ENCODE results near the gene JAK1. TPM values are rescaled to one million over a fixed set of nuclear protein-coding genes. Genes with fewer than 3 reads are reported as not detected.

JAK1 gene
- total and polyA plus RNA-seq, 9 of the 15 experiments (the other 6 are each of a cell fraction or from before 2014, with no cell fraction given), result 9.7 to 44.1 (median 42.5) TPM

DNA sequence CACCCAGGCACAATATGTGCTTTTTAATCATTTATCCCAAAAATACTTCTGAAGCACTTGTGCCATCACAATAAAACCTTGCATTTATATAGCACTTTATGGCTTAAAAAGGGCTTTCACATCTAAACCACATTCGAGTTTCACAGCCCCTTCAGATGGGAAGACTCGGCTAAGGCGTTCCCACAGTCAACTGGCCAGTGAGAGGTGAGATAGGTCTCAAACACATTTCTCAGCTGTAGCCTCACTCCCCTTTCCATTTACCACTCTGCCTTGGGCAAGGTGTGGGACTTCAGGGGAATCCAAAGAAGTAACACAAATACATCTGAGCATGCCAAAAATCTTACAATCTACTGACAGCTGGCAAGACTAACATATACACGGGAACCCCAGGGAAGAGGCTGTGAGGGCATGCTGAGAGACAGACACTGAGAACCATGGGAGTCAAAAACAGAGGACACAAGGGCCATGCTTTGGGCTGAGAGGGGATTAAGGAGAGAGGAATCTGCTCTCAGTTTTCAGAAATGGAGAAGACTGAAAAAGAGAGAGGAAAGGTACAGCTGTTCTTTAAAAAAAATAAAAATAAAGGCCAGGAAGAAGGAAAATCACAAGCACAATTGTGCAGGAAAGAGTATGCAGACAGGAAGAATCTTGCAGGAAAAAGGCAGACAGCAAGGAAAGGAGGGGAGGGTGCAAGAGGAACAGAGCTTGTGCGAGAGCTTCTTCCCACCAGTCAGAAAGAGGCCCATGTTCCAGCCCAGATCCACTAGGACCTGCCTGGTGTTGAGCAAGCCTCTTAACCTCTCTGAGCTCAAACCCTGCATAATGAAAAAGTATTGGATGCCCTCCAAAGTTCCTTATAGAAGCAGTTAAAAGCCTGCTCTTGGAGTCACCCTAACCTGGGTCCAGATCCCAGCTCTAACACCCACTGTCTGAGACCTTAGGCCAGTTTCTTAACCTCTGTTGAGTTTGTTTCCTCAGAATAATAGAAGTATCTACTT is 73.5 kb downstream of the JAK1 start:
- intact Hi-C loops (cut with micrococcal nuclease), result no loop called here
- 56% methylated on average over 5 of the region's 5 CpGs for WGBS (ENCODE audit: insufficient coverage, low coverage, missing lambda C conversion rate)

DNA sequence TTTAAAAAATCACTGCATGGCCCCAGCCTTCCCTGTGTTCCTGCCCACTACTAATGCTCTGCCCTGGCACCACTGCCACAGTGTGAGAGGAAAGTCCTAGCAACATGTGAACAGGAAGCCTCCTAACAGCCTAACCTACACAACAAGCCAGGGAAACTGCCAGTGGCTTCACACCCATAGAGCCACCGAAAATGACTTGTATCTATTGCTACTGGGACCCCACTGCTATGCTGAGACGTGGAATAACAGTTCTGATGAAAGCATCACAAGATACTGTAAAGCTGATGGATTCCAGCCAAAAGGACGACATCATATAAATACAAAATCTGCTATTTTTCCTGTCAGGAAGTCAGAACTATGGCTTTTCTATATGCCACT is 74.9 kb downstream of the JAK1 start:
- no peak for FAIRE-seq
- ATAC-seq, result no peak
- no peaks in the 10 kb centered on the region for H3K9me3 ChIP-seq (replicated peaks; ENCODE audit: control insufficient read depth, insufficient read depth, low read depth, low read length)
- no peaks in the 10 kb centered on the region for H3K9me1 ChIP-seq (ENCODE audit: control insufficient read depth, insufficient read depth, low read length)
- H3K36me3 ChIP-seq (ENCODE audit: control insufficient read depth, insufficient read depth, low read length), result no peaks in the 10 kb centered on the region
- no peak overlapping the region for H3K27ac ChIP-seq (ENCODE audit: extremely low read depth, low read depth, low read length)
- peaks cover 7% of the 10 kb centered on the region; the same call in 1 of the 2 replicates for H4K20me1 ChIP-seq (replicated peaks; ENCODE audit: control insufficient read depth, insufficient read depth, low read length)
- in situ Hi-C loops (cut with MboI) (no loop called here), intact Hi-C loops (cut with micrococcal nuclease) (no loop called here)
- no peak overlapping the region for H3K4me3 ChIP-seq
- H2AFZ ChIP-seq (ENCODE audit: low read depth, low read length), result no peak overlapping the region
- POLR2A ChIA-PET, result interaction anchor here (0.9 to 1.1 kb wide), 2 partner anchors 18 kb away, joined by 3 read pairs; no protein-coding TSS in a partner anchor
- TF ChIP-seq RNF2 (IDR thresholded peaks at IDR 0.05) (no peak), ELF2 (CRISPR knock-in tag; IDR thresholded peaks at IDR 0.05) (no peak), XRCC3 (IDR thresholded peaks at IDR 0.05) (no peak), RAD51 (IDR thresholded peaks at IDR 0.05; ENCODE audit: borderline replicate concordance, low read depth) (no peak)
- CTCF ChIA-PET (ENCODE audit: low intra/inter-chr PET ratio), result no interaction called here
- WGBS (ENCODE audit: insufficient coverage, low coverage, missing lambda C conversion rate), result 32% methylated on average over 3 of the region's 3 CpGs
- DNase-seq (ENCODE audit: extremely low read depth in 1 of 4, low spot score in 3 of 4), result no peak
- no peaks in the 10 kb centered on the region for H3K27me3 ChIP-seq (ENCODE audit: control insufficient read depth in 2 of 2, insufficient read depth in 2 of 2, low read length in 2 of 2)
- peaks cover 71% of the 10 kb centered on the region for H3K79me2 ChIP-seq (ENCODE audit: control insufficient read depth, insufficient read depth, low read length)
- H3K4me1 ChIP-seq (replicated peaks in 1 of 2; ENCODE audit: control insufficient read depth in 2 of 2, insufficient read depth in 2 of 2, low read length in 2 of 2), result peaks cover 13 to 35% of the 10 kb centered on the region in 2 experiments; a peak in 4 of 5 replicates
- no TSS peak for BruUV-seq (replicated peaks)
- no peak overlapping the region for H3K4me2 ChIP-seq (ENCODE audit: insufficient read depth, low read length)
- H3K9ac ChIP-seq (ENCODE audit: insufficient read depth in 1 of 2, low read depth in 2 of 2, low read length in 2 of 2), result no peak overlapping the region

More for the DNA sequence above, 73.5 kb downstream of the JAK1 start:
- no peak overlapping the region for H3K4me2 ChIP-seq (ENCODE audit: insufficient read depth, low read length)
- in situ Hi-C loops (cut with MboI), result no loop called here
- no peaks in the 10 kb centered on the region for H3K36me3 ChIP-seq (ENCODE audit: control insufficient read depth, insufficient read depth, low read length)
- H3K27ac ChIP-seq (ENCODE audit: extremely low read depth, low read depth, low read length), result no peak overlapping the region
- CTCF ChIA-PET (ENCODE audit: low intra/inter-chr PET ratio), result no interaction called here
- POLR2A ChIA-PET, result interaction anchor here (0.6 to 2.1 kb wide), 10 partner anchors 10 to 133 kb away, joined by 3 to 12 read pairs (median 3); partner anchors contain the start of gene JAK1
- H4K20me1 ChIP-seq (replicated peaks; ENCODE audit: control insufficient read depth, insufficient read depth, low read length), result peaks cover 4% of the 10 kb centered on the region; the same call in 1 of the 2 replicates
- H3K9me3 ChIP-seq (replicated peaks; ENCODE audit: control insufficient read depth, insufficient read depth, low read depth, low read length), result no peaks in the 10 kb centered on the region
- peaks cover 79% of the 10 kb centered on the region for H3K79me2 ChIP-seq (ENCODE audit: control insufficient read depth, insufficient read depth, low read length)
- FAIRE-seq, result no peak
- peak; percentile 9 for ATAC-seq
- peak overlapping the region in 1 of 2 experiments; percentile 15; a peak in 1 of 4 replicates for H3K9ac ChIP-seq (ENCODE audit: insufficient read depth in 1 of 2, low read depth in 2 of 2, low read length in 2 of 2)
- no TSS peak for BruUV-seq (replicated peaks)
- H3K4me1 ChIP-seq (replicated peaks in 1 of 2; ENCODE audit: control insufficient read depth in 2 of 2, insufficient read depth in 2 of 2, low read length in 2 of 2), result peaks cover 13 to 42% of the 10 kb centered on the region in 2 experiments; a peak in 4 of 5 replicates
- DNase-seq (ENCODE audit: extremely low read depth in 1 of 4, low spot score in 3 of 4), result no peak
- H3K27me3 ChIP-seq (ENCODE audit: control insufficient read depth in 2 of 2, insufficient read depth in 2 of 2, low read length in 2 of 2), result no peaks in the 10 kb centered on the region
- no peak for TF ChIP-seq MAFF (IDR thresholded peaks at IDR 0.05; ENCODE audit: low read length)
- TF ChIP-seq NCOA6 (IDR thresholded peaks at IDR 0.05), result no peak
- TF ChIP-seq ZNF699 (CRISPR knock-in tag; IDR thresholded peaks at IDR 0.05; ENCODE audit: insufficient replicate concordance), result no peak
- no peak for TF ChIP-seq CBX5 (IDR thresholded peaks at IDR 0.05; ENCODE audit: borderline replicate concordance, low read depth)
- no peak for TF ChIP-seq BHLHE40 (IDR thresholded peaks at IDR 0.05; ENCODE audit: low read length)
- TF ChIP-seq HEY1 (CRISPR knock-in tag; IDR thresholded peaks at IDR 0.05; ENCODE audit: borderline replicate concordance), result no peak
- TF ChIP-seq HCFC1 (IDR thresholded peaks at IDR 0.05; ENCODE audit: low read depth, low read length), result no peak
- H2AFZ ChIP-seq (ENCODE audit: low read depth, low read length), result no peak overlapping the region
- no peaks in the 10 kb centered on the region for H3K9me1 ChIP-seq (ENCODE audit: control insufficient read depth, insufficient read depth, low read length)
- no peak overlapping the region for H3K4me3 ChIP-seq

All from K562 (cell line).